Activated CD8-positive, alpha-beta T cell treated with anti-CD3 and anti-CD28 coated beads, Interleukin-2, amount 10 ng/mL, durations not matched to agents 7 days and 5 days (primary cell): ENCODE results near the gene PSTPIP1. TPM values are rescaled to one million over a fixed set of nuclear protein-coding genes. Genes with fewer than 3 reads are reported as not detected.

ENCODE experiments used
- ATAC-seq: fragments of 150-1000 bp; cut with Tn5 transposase; one replicate; pipeline ENCODE4 v1.10.0; 2021; ENCODE audit warnings: moderate library complexity
- CTCF ChIA-PET: fragments of 350-600 bp; sonication (Branson Sonifier 250); formaldehyde crosslinking; loops from one replicate; lab custom pipeline; 2021; ENCODE audit warnings: antibody characterized with exemption; lab: Charles Lee
- POLR2A ChIA-PET: fragments of 350-600 bp; sonication (Branson Sonifier 250); formaldehyde crosslinking; loops from one replicate; lab custom pipeline; 2021; ENCODE audit warnings: antibody characterized with exemption; lab: Charles Lee
- DNase-seq: peaks from one replicate; pipeline ENCODE4 v3.0.0-alpha.2; 2020
- H3K27ac Mint-ChIP-seq: one replicate; pipeline ENCODE4 v1.8.0; 2021; ENCODE audit warnings: mild to moderate bottlenecking, mixed read lengths
- H3K27me3 Mint-ChIP-seq: one replicate; pipeline ENCODE4 v1.8.0; 2021; ENCODE audit warnings: low read depth, mixed read lengths
- H3K36me3 Mint-ChIP-seq: one replicate; pipeline ENCODE4 v1.8.0; 2021; ENCODE audit warnings: low read depth, mixed read lengths
- H3K4me1 Mint-ChIP-seq: one replicate; pipeline ENCODE4 v1.8.0; 2021; ENCODE audit warnings: low read depth, mixed read lengths
- H3K4me3 Mint-ChIP-seq: one replicate; pipeline ENCODE4 v1.8.0; 2021; ENCODE audit warnings: mild to moderate bottlenecking, mixed read lengths
- H3K9me3 Mint-ChIP-seq: one replicate; pipeline ENCODE4 v1.8.0; 2022; ENCODE audit warnings: mixed read lengths; ENCODE audit not compliant: insufficient read depth
- total RNA-seq, 2 experiments: library from RNA; stranded (reverse); gene quantifications; one replicate each; pipeline ENCODE4 v1.2.3, GENCODE V29; 2021

The PSTPIP1 gene
- total RNA-seq, 2 experiments from 2014 or later: 208 to 212 TPM

GRCh38 chr15:77020348-77021087, 25.6 kb downstream of the PSTPIP1 start:
- ChIA-PET CTCF (interaction anchor here (3.3 to 13.1 kb wide), 3 partner anchors 7 to 46 kb away, joined by 28 to 159 read pairs (median 75); partner anchors contain the start of gene PSTPIP1), POLR2A (interaction anchor here (0.6 to 8.6 kb wide), 5 partner anchors 24 to 33 kb away, joined by 3 to 125 read pairs (median 3); partner anchors contain the start of gene PSTPIP1)
- no peaks in the 10 kb centered on the region for H3K27me3 Mint-ChIP-seq
- peak overlapping the region; percentile 99 for H3K27ac Mint-ChIP-seq
- peaks cover 95% of the 10 kb centered on the region for H3K4me1 Mint-ChIP-seq
- no peak for DNase-seq
- no peak for ATAC-seq
- no peaks in the 10 kb centered on the region for H3K9me3 Mint-ChIP-seq
- H3K36me3 Mint-ChIP-seq: peaks cover 76% of the 10 kb centered on the region
- H3K4me3 Mint-ChIP-seq: no peak overlapping the region

- H3K9me3 Mint-ChIP-seq: no peaks in the 10 kb centered on the region
- peaks cover 95% of the 10 kb centered on the region for H3K4me1 Mint-ChIP-seq
- ATAC-seq (no peak), DNase-seq (no peak)
- peak overlapping the region; percentile 99 for H3K27ac Mint-ChIP-seq
- ChIA-PET POLR2A (interaction anchor here (1.3 to 3.3 kb wide), 3 partner anchors 8 to 33 kb away, joined by 3 to 40 read pairs (median 13); partner anchors contain the start of gene PSTPIP1), CTCF (interaction anchor here (2.9 to 13.1 kb wide), 4 partner anchors 8 to 522 kb away, joined by 11 to 159 read pairs (median 22); no protein-coding TSS in a partner anchor)
- H3K27me3 Mint-ChIP-seq: no peaks in the 10 kb centered on the region
- H3K36me3 Mint-ChIP-seq: peaks cover 80% of the 10 kb centered on the region
- H3K4me3 Mint-ChIP-seq: peak overlapping the region; percentile 63
These were observed 26.2 kb downstream of the PSTPIP1 start for GRCh38 chr15:77021088-77021481.

- peak; percentile 82 for DNase-seq
- H3K36me3 Mint-ChIP-seq: peaks cover 81% of the 10 kb centered on the region
- H3K9me3 Mint-ChIP-seq: no peaks in the 10 kb centered on the region
- peaks cover 91% of the 10 kb centered on the region for H3K4me1 Mint-ChIP-seq
- H3K4me3 Mint-ChIP-seq: peak overlapping the region; percentile 63
- peak overlapping the region; percentile 99 for H3K27ac Mint-ChIP-seq
- ChIA-PET CTCF (interaction anchor here (0.7 to 13.1 kb wide), 10 partner anchors 9 to 521 kb away, joined by 3 to 159 read pairs (median 12); partner anchors contain the start of genes PSTPIP1 and RCN2), POLR2A (interaction anchor here (0.6 to 3.3 kb wide), 9 partner anchors 9 to 80 kb away, joined by 3 to 40 read pairs (median 4); partner anchors contain the start of gene PSTPIP1)
- ATAC-seq: peak; percentile 71
- no peaks in the 10 kb centered on the region for H3K27me3 Mint-ChIP-seq
These were observed 27.0 kb downstream of the PSTPIP1 start for GRCh38 chr15:77021803-77022381.

GRCh38 chr15:77022646-77023575, 28.0 kb downstream of the PSTPIP1 start:
- peak overlapping the region; percentile 63 for H3K4me3 Mint-ChIP-seq
- DNase-seq (no peak), ATAC-seq (no peak)
- peaks cover 84% of the 10 kb centered on the region for H3K36me3 Mint-ChIP-seq
- peak overlapping the region; percentile 99 for H3K27ac Mint-ChIP-seq
- ChIA-PET CTCF (interaction anchor here (0.6 to 13.1 kb wide), 29 partner anchors 9 to 964 kb away, joined by 3 to 159 read pairs (median 4); partner anchors contain the start of genes PSTPIP1 and RCN2), POLR2A (interaction anchor here (0.6 to 3.3 kb wide), 6 partner anchors 10 to 88 kb away, joined by 3 to 40 read pairs (median 4); partner anchors contain the start of gene PSTPIP1)
- H3K9me3 Mint-ChIP-seq: no peaks in the 10 kb centered on the region
- no peaks in the 10 kb centered on the region for H3K27me3 Mint-ChIP-seq
- peaks cover 90% of the 10 kb centered on the region for H3K4me1 Mint-ChIP-seq

- Mint-ChIP-seq H3K9me3 (no peaks in the 10 kb centered on the region), H3K4me3 (peak overlapping the region; percentile 34), H3K4me1 (peaks cover 83% of the 10 kb centered on the region), H3K27me3 (no peaks in the 10 kb centered on the region), H3K27ac (peak overlapping the region; percentile 99), H3K36me3 (peaks cover 81% of the 10 kb centered on the region)
- ATAC-seq (peak; percentile 12), DNase-seq (no peak)
- ChIA-PET CTCF (interaction anchor here (0.6 to 13.1 kb wide), 25 partner anchors 8 to 965 kb away, joined by 3 to 159 read pairs (median 5); partner anchors contain the start of gene PSTPIP1), POLR2A (interaction anchor here (0.6 to 3.3 kb wide), 7 partner anchors 10 to 464 kb away, joined by 3 to 40 read pairs (median 3); partner anchors contain the start of gene PSTPIP1)
These were observed 28.8 kb downstream of the PSTPIP1 start for GRCh38 chr15:77023576-77024272.

- CTCF ChIA-PET: interaction anchor here (0.6 to 13.1 kb wide), 22 partner anchors 8 to 519 kb away, joined by 3 to 159 read pairs (median 7); partner anchors contain the start of gene PSTPIP1
- Mint-ChIP-seq H3K4me3 (no peak overlapping the region), H3K36me3 (peaks cover 80% of the 10 kb centered on the region), H3K9me3 (no peaks in the 10 kb centered on the region), H3K4me1 (peaks cover 82% of the 10 kb centered on the region), H3K27ac (peak overlapping the region; percentile 99), H3K27me3 (no peaks in the 10 kb centered on the region)
- peak; percentile 37 for ATAC-seq
- POLR2A ChIA-PET: interaction anchor here (0.5 to 3.3 kb wide), 7 partner anchors 25 to 463 kb away, joined by 3 to 40 read pairs (median 3); partner anchors contain the start of gene PSTPIP1
- DNase-seq: peak; percentile 74
These were observed 29.6 kb downstream of the PSTPIP1 start for GRCh38 chr15:77024273-77025082.

GRCh38 chr15:77025083-77025901, 30.4 kb downstream of the PSTPIP1 start:
- POLR2A ChIA-PET: interaction anchor here (0.5 to 0.9 kb wide), 2 partner anchors 30 to 93 kb away, joined by 3 read pairs; no protein-coding TSS in a partner anchor
- CTCF ChIA-PET: interaction anchor here (1.0 to 13.1 kb wide), 6 partner anchors 12 to 518 kb away, joined by 3 to 159 read pairs (median 8); partner anchors contain the start of gene PSTPIP1
- Mint-ChIP-seq H3K27me3 (no peaks in the 10 kb centered on the region), H3K4me1 (peaks cover 82% of the 10 kb centered on the region), H3K9me3 (no peaks in the 10 kb centered on the region), H3K36me3 (peaks cover 79% of the 10 kb centered on the region), H3K4me3 (no peak overlapping the region), H3K27ac (peak overlapping the region; percentile 82)
- ATAC-seq (no peak), DNase-seq (no peak)

- Mint-ChIP-seq H3K9me3 (no peaks in the 10 kb centered on the region), H3K4me3 (no peak overlapping the region), H3K27me3 (no peaks in the 10 kb centered on the region), H3K36me3 (peaks cover 73% of the 10 kb centered on the region), H3K27ac (peak overlapping the region; percentile 82), H3K4me1 (peaks cover 79% of the 10 kb centered on the region)
- no peak for DNase-seq
- ChIA-PET POLR2A (no interaction called here), CTCF (interaction anchor here (0.5 to 4.9 kb wide), 3 partner anchors 30 to 54 kb away, joined by 3 to 58 read pairs (median 9); partner anchors contain the start of gene PSTPIP1)
- ATAC-seq: no peak
These were observed 31.1 kb downstream of the PSTPIP1 start for GRCh38 chr15:77025941-77026411.
